ENCODE data around the gene YIF1A. TPM values are rescaled to one million over a fixed set of nuclear protein-coding genes. Genes with fewer than 3 reads are reported as not detected.

YIF1A gene
- total and polyA plus RNA-seq, 2 of the 4 experiments (the other 2 are of a cell fraction): 128 to 207 TPM

- POLR2A ChIA-PET (ENCODE audit: unreplicated experiment): no interaction called here
- 80% methylated on average over 1 of the region's 14 CpGs; no CpG with 5 or more reads in 1 of the 2 experiments for WGBS, 2 experiments (ENCODE audit: extremely low coverage in 2 of 2, insufficient read length in 1 of 2)
Observed at GRCh38 chr11:66275984-66276612, 12.8 kb downstream of the YIF1A start.

More at GRCh38 chr11:66275984-66276612, 12.8 kb downstream of the YIF1A start:
- DNase-seq (no peak), ATAC-seq (ENCODE audit: low read depth) (no peak)
- dilution Hi-C loops (cut with HindIII; ENCODE audit: low sequenced_read_pairs, unreplicated experiment): no loop called here
- Histone ChIP-seq H2BK120ac (ENCODE audit: low read depth, low read length) (no peak overlapping the region), H2AK9ac (replicated peaks; ENCODE audit: low read depth, low read length, poor library complexity) (no peak overlapping the region), H3K79me1 (ENCODE audit: low read depth in 1 of 2, low read length in 2 of 2) (peaks cover 10 to 20% of the 10 kb centered on the region in 2 experiments), H2AFZ (replicated peaks; ENCODE audit: low read length, poor library complexity) (no peak overlapping the region), H3K4me2 (ENCODE audit: low read depth, low read length) (no peak overlapping the region), H2BK15ac (ENCODE audit: low read depth, low read length) (no peak overlapping the region), H3K9me3 (ENCODE audit: control insufficient read depth, insufficient read depth, low read length) (no peaks in the 10 kb centered on the region), H2BK5ac (ENCODE audit: low read depth, low read length, poor library complexity, severe bottlenecking) (no peak overlapping the region), H3K18ac (ENCODE audit: low read depth, low read length) (no peak overlapping the region), H3K4me3 (ENCODE audit: insufficient read depth, low read depth, low read length) (no peak overlapping the region), H3K4me1 (ENCODE audit: control insufficient read depth, insufficient read depth, low read length) (peaks cover 3% of the 10 kb centered on the region; the same call in 1 of the 2 replicates), H3K14ac (replicated peaks; ENCODE audit: low read depth, low read length) (no peak overlapping the region), H2BK20ac (ENCODE audit: low read depth, low read length) (no peak overlapping the region), H2AK5ac (ENCODE audit: low read depth, low read length) (no peak overlapping the region), H4K8ac (ENCODE audit: low read depth in 2 of 2, low read length in 2 of 2) (no peak overlapping the region), H3K9me1 (ENCODE audit: insufficient read depth, low read length) (0 out of 2 replicates have a peak, but pooled peaks cover 3% of the 10 kb centered on the region), H3K36me3 (ENCODE audit: control insufficient read depth, insufficient read depth, low read length) (peaks cover 46% of the 10 kb centered on the region), H3K56ac (ENCODE audit: extremely low read depth, insufficient read depth, low read length) (no peak overlapping the region), H3K4ac (ENCODE audit: low read depth, low read length) (no peak overlapping the region), H4K20me1 (ENCODE audit: insufficient read depth, low read length) (peaks cover 27% of the 10 kb centered on the region; the same call in 1 of the 2 replicates), H4K91ac (ENCODE audit: insufficient read depth, low read depth, low read length) (no peak overlapping the region), H3K9ac (ENCODE audit: low read depth, low read length) (no peak overlapping the region), H4K5ac (ENCODE audit: low read depth, low read length) (no peak overlapping the region), H3K27me3 (ENCODE audit: control insufficient read depth, insufficient read depth, low read length) (no peaks in the 10 kb centered on the region; the same call in 1 of the 2 replicates), H3K23ac (ENCODE audit: low read depth, low read length) (no peak overlapping the region), H3K27ac (ENCODE audit: insufficient read depth, low read length) (no peak overlapping the region)
- CTCF ChIA-PET: no interaction called here
- intact Hi-C loops (cut with micrococcal nuclease): no loop called here
- BruUV-seq (replicated peaks): TSS peak; percentile 58
- no peak for TF ChIP-seq SMC3 (IDR thresholded peaks at IDR 0.05; ENCODE audit: low read depth, low read length)
- TF ChIP-seq, protein P1, sequence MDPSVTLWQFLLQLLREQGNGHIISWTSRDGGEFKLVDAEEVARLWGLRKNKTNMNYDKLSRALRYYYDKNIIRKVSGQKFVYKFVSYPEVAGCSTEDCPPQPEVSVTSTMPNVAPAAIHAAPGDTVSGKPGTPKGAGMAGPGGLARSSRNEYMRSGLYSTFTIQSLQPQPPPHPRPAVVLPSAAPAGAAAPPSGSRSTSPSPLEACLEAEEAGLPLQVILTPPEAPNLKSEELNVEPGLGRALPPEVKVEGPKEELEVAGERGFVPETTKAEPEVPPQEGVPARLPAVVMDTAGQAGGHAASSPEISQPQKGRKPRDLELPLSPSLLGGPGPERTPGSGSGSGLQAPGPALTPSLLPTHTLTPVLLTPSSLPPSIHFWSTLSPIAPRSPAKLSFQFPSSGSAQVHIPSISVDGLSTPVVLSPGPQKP (IDR thresholded peaks at IDR 0.05; ENCODE audit: borderline replicate concordance, low read depth, low read length): no peak
- TF ChIP-seq USF2 (IDR thresholded peaks at IDR 0.05; ENCODE audit: low read depth, low read length): no peak
- no peak for TF ChIP-seq NFE2L2 (IDR thresholded peaks at IDR 0.05; ENCODE audit: low read depth, low read length)
- no peak for TF ChIP-seq CEBPB (IDR thresholded peaks at IDR 0.05; ENCODE audit: low read depth, low read length)
- TF ChIP-seq MXI1 (IDR thresholded peaks at IDR 0.05; ENCODE audit: borderline replicate concordance, low read depth, low read length): no peak
- TF ChIP-seq RCOR1 (IDR thresholded peaks at IDR 0.05; ENCODE audit: insufficient replicate concordance, low read length): no peak
- no peak for TF ChIP-seq CTCF (conservative IDR thresholded peaks at IDR 0.05; ENCODE audit: low read depth, low read length)
- TF ChIP-seq FOS (IDR thresholded peaks at IDR 0.05; ENCODE audit: low read depth, low read length): no peak
- in situ Hi-C loops (cut with MboI; ENCODE audit: low sequenced_read_pairs): no loop called here
